Smooth muscle cell (in vitro differentiated cells): ENCODE measurements around the gene TSPAN15. TPM values are rescaled to one million over a fixed set of nuclear protein-coding genes. Genes with fewer than 3 reads are reported as not detected.

Experiments used
- DNase-seq: peaks from one replicate; lab custom pipeline; 2025; ENCODE audit not compliant: unreplicated experiment; lab: John Stamatoyannopoulos, UW
- H2AFZ ChIP-seq: fragments of 200-600 bp; sonication (generic); 2 replicates; pipeline ENCODE4 v1.6.0; 2016; ENCODE audit warnings: antibody characterized with exemption, low read depth, mild to moderate bottlenecking
- H3F3A ChIP-seq: fragments of 200-600 bp; sonication (generic); 2 replicates; pipeline ENCODE4 v1.6.0; 2017; ENCODE audit warnings: antibody characterized with exemption, low read depth
- H3K27ac ChIP-seq: fragments of 200-600 bp; sonication (generic); 2 replicates; pipeline ENCODE4 v1.5.1; 2016; ENCODE audit warnings: low read depth, mild to moderate bottlenecking
- H3K27me3 ChIP-seq: fragments of 200-600 bp; sonication (generic); 2 replicates; pipeline ENCODE4 v1.6.1; 2016; ENCODE audit warnings: low read depth, mild to moderate bottlenecking
- H3K36me3 ChIP-seq: fragments of 200-600 bp; sonication (generic); 2 replicates; pipeline ENCODE4 v1.5.1; 2016; ENCODE audit warnings: low read depth
- H3K4me1 ChIP-seq: fragments of 200-600 bp; sonication (generic); 2 replicates; pipeline ENCODE4 v1.5.1; 2016; ENCODE audit warnings: low read depth
- H3K4me2 ChIP-seq: fragments of 200-600 bp; sonication (generic); 2 replicates; pipeline ENCODE4 v1.6.0; 2016; ENCODE audit warnings: mild to moderate bottlenecking
- H3K4me3 ChIP-seq: fragments of 200-600 bp; sonication (generic); 2 replicates; pipeline ENCODE4 v1.5.1; 2016; ENCODE audit warnings: mild to moderate bottlenecking
- H3K79me2 ChIP-seq: fragments of 200-600 bp; sonication (generic); 2 replicates; pipeline ENCODE4 v1.6.0; 2016; ENCODE audit warnings: low read depth, mild to moderate bottlenecking
- H3K9ac ChIP-seq: fragments of 200-600 bp; sonication (generic); 2 replicates; pipeline ENCODE4 v1.6.0; 2016; ENCODE audit warnings: low read depth
- H3K9me3 ChIP-seq: fragments of 200-600 bp; sonication (generic); replicated peaks from 2 replicates; pipeline ENCODE4 v1.5.1; 2016; ENCODE audit warnings: low read depth
- H4K20me1 ChIP-seq: fragments of 200-600 bp; sonication (generic); 2 replicates; pipeline ENCODE4 v1.6.0; 2016; ENCODE audit warnings: low read depth
- CTCF ChIP-seq: fragments of 200-600 bp; sonication (generic); IDR thresholded peaks from 2 replicates; pipeline ENCODE4 v1.5.1; 2017; ENCODE audit warnings: borderline replicate concordance, mild to moderate bottlenecking, antibody characterized with exemption; ENCODE audit not compliant: insufficient read depth, poor library complexity, severe bottlenecking
- WGBS: methylation state at CpG from one replicate; pipeline ENCODE4 v1.1.7; 2016; ENCODE audit warnings: low lambda C conversion rate; 5-methylcytosine and 5-hydroxymethylcytosine counted together
- polyA plus RNA-seq: library from polyadenylated mRNA; unstranded; fragments of >200 nt; fragmentation: Nextera tagmentation; extraction: Ambion mirVana; gene quantifications from 2 replicates; pipeline ENCODE4 v1.2.1, GENCODE V29; 2016
- total RNA-seq: library from RNA; depleted of rRNA; stranded (reverse); fragments of >200 nt; gene quantifications from 2 replicates; pipeline ENCODE4 v1.2.3, GENCODE V29; 2014

Gene TSPAN15
- total and polyA plus RNA-seq, 2 experiments from 2014 or later: 113 to 249 TPM

GRCh38 chr10:69537449-69537848, 86.2 kb downstream of the TSPAN15 start:
- Histone ChIP-seq H3K9ac (no peak overlapping the region), H4K20me1 (no peaks in the 10 kb centered on the region), H2AFZ (no peak overlapping the region), H3K4me2 (no peak overlapping the region), H3K27me3 (no peaks in the 10 kb centered on the region), H3K4me1 (no peaks in the 10 kb centered on the region), H3K4me3 (no peak overlapping the region), H3K27ac (no peak overlapping the region), H3K79me2 (no peaks in the 10 kb centered on the region), H3K36me3 (no peaks in the 10 kb centered on the region), H3K9me3 (no peaks in the 10 kb centered on the region), H3F3A (no peaks in the 10 kb centered on the region)
- DNase-seq: no peak
- WGBS: 93% methylated on average over 6 of the region's 6 CpGs
- no peak for TF ChIP-seq CTCF

GRCh38 chr10:69538461-69538860, 87.2 kb downstream of the TSPAN15 start:
- Histone ChIP-seq H3K27ac (no peak overlapping the region), H3K4me3 (no peak overlapping the region), H3K79me2 (no peaks in the 10 kb centered on the region), H3K4me1 (peaks cover 4% of the 10 kb centered on the region), H3K9ac (no peak overlapping the region), H3K9me3 (no peaks in the 10 kb centered on the region), H2AFZ (no peak overlapping the region), H3K27me3 (no peaks in the 10 kb centered on the region), H3K4me2 (no peak overlapping the region), H3K36me3 (no peaks in the 10 kb centered on the region), H3F3A (no peaks in the 10 kb centered on the region), H4K20me1 (no peaks in the 10 kb centered on the region)
- WGBS: 94% methylated on average over 3 of the region's 3 CpGs
- no peak for TF ChIP-seq CTCF
- DNase-seq: no peak

- H3K4me2 ChIP-seq: no peak overlapping the region
- H3K9ac ChIP-seq: no peak overlapping the region
- H3K79me2 ChIP-seq: no peaks in the 10 kb centered on the region
- no peak for DNase-seq
- no peak overlapping the region for H3K4me3 ChIP-seq
- no peaks in the 10 kb centered on the region for H3K36me3 ChIP-seq
- H3K27me3 ChIP-seq: no peaks in the 10 kb centered on the region
- peaks cover 4% of the 10 kb centered on the region for H3K4me1 ChIP-seq
- no peak overlapping the region for H2AFZ ChIP-seq
- TF ChIP-seq CTCF: no peak
- H3K9me3 ChIP-seq: no peaks in the 10 kb centered on the region
- no peaks in the 10 kb centered on the region for H3F3A ChIP-seq
- no peaks in the 10 kb centered on the region for H4K20me1 ChIP-seq
- WGBS: 90% methylated on average over 2 of the region's 2 CpGs
- no peak overlapping the region for H3K27ac ChIP-seq
These were observed 90.2 kb downstream of the TSPAN15 start for GRCh38 chr10:69541463-69541862.

- no peak for DNase-seq
- TF ChIP-seq CTCF: no peak
These were observed 98.7 kb downstream of the TSPAN15 start for GRCh38 chr10:69549959-69550358.

More at GRCh38 chr10:69549959-69550358, 98.7 kb downstream of the TSPAN15 start:
- peaks cover 8% of the 10 kb centered on the region for H3K9me3 ChIP-seq
- H2AFZ ChIP-seq: no peak overlapping the region
- H3K27me3 ChIP-seq: peaks cover 4% of the 10 kb centered on the region
- H3K4me2 ChIP-seq: no peak overlapping the region
- H3K36me3 ChIP-seq: no peaks in the 10 kb centered on the region
- no peaks in the 10 kb centered on the region for H3F3A ChIP-seq
- no peaks in the 10 kb centered on the region for H3K4me1 ChIP-seq
- H3K4me3 ChIP-seq: no peak overlapping the region
- H3K79me2 ChIP-seq: no peaks in the 10 kb centered on the region
- no peak overlapping the region for H3K27ac ChIP-seq
- no peaks in the 10 kb centered on the region for H4K20me1 ChIP-seq
- H3K9ac ChIP-seq: no peak overlapping the region
